Measurements from ENCODE around the gene SPSB4.

DNA sequence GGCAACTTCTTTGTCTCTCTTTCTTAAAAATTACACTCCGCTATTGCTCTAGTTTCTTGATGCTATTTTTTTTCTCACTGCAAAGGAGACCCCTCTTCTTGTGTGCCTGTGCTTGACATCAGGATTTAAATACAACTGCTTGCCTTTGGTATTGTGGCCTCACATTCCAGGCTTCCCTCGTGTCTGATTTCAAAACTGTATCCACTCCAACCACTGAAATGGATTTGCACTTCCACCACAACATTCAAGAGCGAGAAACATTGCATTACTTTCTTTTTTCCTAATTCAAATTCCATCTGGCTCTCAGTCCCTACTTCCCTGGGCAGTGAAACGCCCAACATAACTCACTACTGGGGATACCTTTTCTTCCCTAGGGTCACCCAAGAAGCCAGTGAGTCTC lies 130.0 kb downstream of the SPSB4 start:
- TF ChIP-seq, protein P1, sequence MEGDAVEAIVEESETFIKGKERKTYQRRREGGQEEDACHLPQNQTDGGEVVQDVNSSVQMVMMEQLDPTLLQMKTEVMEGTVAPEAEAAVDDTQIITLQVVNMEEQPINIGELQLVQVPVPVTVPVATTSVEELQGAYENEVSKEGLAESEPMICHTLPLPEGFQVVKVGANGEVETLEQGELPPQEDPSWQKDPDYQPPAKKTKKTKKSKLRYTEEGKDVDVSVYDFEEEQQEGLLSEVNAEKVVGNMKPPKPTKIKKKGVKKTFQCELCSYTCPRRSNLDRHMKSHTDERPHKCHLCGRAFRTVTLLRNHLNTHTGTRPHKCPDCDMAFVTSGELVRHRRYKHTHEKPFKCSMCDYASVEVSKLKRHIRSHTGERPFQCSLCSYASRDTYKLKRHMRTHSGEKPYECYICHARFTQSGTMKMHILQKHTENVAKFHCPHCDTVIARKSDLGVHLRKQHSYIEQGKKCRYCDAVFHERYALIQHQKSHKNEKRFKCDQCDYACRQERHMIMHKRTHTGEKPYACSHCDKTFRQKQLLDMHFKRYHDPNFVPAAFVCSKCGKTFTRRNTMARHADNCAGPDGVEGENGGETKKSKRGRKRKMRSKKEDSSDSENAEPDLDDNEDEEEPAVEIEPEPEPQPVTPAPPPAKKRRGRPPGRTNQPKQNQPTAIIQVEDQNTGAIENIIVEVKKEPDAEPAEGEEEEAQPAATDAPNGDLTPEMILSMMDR (IDR thresholded peaks at IDR 0.05; ENCODE audit: low read length), result no peak
- TF ChIP-seq EZH2 (optimal IDR thresholded peaks at IDR 0.05; ENCODE audit: low read depth, low read length), result no peak

Data from MM.1S (cell line).